GM18873 (cell line): ENCODE results near the gene HMX1.

Source experiments
- ATAC-seq: cut with Tn5 transposase; IDR thresholded peaks from one replicate; pipeline ENCODE4 v1.9.1; 2021; ENCODE audit warnings: mild to moderate bottlenecking, moderate library complexity, moderate number of reproducible peaks; ENCODE audit not compliant: unreplicated experiment, low FRiP score

The HMX1 gene

DNA sequence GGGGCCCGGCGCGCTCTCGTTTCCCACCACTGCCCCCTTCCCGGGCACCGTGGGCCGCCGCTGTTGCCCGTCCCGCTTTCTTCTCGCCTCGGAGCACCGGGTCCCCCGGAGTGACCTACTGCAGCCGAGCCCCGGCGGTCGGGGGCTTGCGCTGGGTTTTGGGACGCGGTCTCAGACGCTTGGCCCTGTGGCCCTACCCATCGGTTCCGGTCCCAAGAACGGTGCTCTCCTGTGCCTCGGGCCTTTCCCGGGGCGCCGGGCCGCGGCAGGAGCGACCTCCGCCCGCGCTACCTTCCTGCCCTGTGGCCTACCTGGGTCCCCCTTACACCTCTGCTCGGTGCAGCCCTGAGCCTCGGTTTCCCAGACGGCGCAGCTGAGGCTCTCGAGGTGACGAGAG is 21.6 kb upstream of the HMX1 start:
- ATAC-seq = no peak

DNA sequence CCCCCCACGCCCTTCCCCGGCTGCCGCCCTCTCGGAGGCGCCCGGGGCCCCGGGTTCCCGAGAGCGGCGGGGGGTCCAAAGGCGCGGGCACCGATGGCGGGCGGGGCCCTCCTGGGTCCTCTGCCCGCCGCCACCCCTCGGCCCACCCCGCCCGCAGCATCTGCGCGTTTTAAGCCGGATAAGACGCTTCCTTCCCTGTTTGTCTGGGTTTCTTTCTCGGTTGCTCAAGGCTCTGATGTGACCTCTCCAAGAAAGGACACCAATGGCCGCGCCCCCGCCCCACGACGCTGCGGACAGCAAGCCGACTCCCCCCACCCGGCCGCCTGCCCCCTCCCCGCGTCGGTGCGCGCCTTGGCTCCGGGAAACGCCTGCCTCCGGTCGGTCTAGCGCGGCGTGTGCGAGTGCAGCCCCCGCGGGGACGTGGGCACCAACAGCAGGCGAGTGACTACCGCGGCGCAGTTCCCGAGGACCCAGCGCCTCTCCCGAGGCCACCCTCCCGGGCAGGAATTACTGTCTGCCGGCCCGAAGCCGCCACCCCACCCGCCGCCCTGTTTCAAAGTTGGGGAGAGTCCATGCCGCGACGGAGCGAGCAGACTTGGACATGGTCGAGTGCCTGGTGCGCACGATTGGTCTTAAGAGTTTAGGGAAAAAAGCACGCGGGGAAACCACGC is 21.1 kb upstream of the HMX1 start:
- ATAC-seq = no peak

DNA sequence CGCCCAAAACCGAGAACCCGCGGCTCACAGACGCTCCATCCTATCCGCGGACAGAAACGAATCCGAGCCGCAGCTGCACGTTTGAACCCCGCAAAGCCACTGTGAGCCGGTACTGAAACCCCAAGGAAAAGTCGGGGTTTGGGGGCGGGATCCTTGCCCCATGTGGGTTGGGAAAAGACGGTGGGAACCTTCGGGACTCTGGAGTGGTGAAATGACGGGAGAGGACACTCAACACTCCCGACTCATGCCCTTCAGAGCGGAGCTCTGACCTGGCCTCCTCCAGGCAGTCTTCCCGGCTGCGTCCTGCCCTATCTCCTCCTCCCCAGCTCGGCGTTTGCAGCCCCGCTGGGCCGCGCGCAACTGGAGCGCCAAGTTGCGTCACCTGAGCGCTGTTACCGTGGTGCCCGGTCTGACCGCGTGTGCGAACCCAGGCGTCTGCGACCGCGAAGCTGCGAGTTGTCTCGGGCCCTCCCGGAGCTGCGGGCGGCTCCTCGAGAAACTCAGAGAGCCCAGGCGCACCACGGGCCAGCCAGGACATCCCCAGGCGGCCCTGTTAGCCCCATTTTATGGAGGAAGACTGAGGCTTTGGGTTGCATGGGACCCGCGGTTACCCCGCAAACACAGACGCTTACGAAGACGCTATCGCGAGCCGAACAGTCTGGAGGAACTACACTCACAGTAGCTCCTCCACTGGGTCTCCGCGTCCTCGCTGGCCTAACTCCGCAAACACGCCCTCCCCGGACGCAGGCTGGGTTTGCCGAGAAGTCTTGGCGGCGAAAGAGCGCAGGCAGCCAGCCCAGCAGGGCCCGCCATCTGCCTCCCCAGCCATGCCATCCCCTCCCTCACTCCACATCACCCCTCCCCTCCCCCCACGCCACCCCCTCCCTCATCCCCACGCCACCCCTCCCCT is 20.3 kb upstream of the HMX1 start:
- ATAC-seq = no peak

DNA sequence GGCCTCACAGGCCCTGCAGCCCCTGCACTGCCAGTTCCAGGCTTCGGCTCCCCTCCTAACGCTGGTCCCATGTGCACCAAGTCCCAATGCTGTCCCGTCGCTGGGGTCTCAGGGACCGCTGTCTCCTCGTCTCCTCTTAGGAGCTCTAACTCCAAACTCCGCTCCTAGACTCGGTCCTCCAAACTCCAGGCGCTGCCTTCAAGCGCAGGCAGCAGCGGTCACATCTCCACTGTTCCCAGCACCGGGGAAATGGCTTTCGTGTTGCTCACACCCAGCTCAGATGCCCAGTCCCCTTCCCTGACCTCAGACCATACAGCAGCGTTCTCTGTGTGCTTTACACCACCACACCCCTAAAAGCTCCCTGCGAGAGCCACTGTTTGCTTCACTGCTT is 19.6 kb upstream of the HMX1 start:
- no peak for ATAC-seq

DNA sequence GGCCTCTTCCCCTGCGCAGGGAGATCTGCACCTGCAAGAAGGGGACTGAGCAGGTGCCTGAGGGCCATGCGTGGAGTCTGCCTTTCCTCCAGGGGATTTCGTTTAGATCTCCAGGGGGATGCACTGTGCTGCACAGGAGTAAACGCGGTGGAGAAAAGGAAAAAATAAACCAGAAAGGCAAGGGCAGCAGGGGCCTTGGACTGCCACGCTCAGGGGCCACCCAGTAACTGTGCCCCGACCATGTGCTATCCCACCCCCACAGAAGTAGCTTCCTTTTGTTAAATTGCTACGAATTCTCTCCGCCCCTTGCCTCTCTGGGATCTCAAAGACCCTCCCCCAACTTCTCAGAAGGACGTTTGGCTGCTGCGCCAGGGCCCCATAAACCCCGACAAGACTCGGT is 17.2 kb upstream of the HMX1 start:
- no peak for ATAC-seq

DNA sequence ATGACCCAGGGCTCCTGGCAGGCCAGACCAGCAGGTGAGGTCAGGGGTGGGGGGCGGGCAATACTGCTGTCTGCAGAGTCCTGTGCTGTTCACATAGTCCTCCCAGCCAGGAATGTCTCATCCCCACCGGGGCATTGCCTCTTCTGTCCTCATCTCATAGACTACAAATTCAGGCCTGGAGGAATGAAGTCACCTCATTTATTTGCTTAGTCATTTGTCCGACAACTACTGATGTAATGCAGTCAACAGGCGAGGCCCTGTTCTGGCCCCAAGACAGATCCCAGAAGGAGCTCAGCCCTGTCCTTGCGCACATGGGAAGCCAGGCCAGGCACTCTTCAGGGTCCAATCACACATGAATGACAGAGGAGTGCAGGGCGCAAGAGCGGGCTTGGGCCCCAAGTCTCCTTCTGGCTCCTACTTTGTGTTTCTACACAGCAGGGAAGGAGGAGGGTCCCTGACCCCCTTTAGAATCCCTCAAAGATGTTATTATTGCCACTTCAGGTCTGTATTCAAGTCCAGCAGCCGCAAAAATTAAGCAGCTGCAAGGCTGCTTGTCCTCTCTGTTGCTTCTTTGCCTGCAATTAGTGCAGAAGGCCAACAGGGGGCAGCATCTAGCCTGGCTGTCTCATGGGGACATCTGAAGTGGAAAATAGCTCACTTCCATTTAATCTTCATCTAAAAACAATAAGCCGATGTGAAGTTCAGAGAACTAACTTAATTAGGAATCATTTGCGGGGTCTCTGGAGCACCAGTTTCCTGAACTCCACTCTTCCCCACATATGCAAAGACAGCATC is 15.2 kb upstream of the HMX1 start:
- no peak for ATAC-seq

DNA sequence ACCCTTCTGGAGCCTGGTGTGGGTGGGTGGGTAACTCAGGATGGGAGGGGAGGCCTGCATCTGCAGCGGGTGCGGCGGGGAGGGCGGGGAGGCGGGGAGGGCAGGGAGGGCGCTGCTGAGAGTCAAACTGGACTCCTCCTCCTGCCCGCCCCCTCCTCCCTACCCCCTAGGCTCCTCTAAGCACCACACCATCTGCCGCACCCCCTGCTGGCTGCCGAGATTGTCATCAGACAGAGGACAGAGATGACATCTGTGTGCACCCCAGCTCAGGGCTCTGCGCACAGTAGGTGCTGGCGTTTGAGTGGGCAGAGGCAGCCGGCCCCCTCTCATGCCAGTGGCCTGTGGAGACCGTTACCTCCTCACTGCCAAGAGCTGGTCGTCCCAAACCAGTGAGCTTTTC is 10.6 kb upstream of the HMX1 start:
- ATAC-seq = no peak

DNA sequence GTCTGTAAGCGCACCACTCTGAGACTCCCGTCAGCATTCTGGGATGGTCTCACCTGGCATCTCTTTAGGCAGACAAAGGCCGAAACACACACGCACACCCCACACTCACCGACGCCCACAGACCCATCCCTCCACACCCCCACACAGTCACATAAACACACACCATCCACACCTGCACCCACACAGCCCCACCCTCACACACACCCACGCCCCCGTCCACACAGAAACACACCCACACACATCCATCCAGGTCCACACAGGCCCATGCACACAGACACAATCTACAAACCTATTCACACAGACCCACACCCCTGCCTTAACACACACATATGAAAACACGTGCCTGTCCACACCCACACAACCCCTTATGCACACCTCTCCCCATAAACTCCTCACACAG is 9.2 kb upstream of the HMX1 start:
- no peak for ATAC-seq

DNA sequence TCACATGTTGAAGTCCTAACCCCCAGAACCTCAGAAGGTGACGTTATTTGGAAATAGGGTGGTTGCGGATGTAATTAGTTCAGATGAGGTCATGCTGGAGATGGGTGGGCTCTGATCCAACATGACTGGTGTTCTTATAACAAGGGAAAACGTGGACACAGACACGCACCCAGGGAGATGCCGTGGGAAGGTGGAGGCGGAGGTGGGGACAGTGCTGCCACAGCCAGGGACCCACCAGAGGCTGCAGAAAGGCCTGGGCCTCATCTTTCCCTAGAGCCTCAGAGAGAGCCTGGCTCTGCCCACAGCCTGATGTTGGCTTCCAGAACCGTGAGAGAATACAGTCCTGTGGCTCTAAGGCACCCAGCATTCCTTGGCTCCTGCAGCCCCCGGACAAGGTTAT is 7.9 kb upstream of the HMX1 start:
- no peak for ATAC-seq

DNA sequence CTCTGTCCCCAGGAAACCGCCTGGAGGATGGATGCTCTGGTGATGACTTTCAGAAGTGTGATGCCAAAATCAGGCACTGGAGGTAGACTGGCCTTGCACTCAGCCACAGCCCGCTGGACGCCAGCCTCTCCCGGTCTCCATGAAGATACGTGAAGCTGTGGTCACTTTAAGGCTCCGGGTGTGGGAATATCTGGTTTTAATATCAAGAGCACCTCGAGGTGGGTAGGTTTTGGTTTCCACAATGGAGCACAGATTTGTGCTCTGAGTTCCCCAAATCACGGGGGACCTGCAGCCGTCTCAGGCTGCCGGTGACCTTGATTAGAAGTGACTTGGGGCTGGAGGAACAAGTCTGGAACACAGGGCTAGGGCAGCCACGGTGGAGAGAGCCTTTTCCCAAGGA is 6.8 kb upstream of the HMX1 start:
- no peak for ATAC-seq

DNA sequence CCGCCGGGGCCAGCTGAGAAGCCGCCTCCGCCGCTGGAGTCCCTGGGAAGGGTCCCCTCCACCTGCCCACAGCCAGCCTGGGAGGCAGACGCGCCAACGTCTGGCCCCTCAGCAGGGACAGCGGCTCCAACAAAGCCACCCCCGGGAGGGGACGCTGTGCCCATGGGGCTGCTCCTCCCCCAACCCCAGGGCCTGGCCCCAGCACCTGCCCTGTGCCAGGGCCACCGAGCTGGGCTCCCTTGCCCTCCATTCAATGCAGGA is 6.1 kb upstream of the HMX1 start:
- ATAC-seq = no peak

DNA sequence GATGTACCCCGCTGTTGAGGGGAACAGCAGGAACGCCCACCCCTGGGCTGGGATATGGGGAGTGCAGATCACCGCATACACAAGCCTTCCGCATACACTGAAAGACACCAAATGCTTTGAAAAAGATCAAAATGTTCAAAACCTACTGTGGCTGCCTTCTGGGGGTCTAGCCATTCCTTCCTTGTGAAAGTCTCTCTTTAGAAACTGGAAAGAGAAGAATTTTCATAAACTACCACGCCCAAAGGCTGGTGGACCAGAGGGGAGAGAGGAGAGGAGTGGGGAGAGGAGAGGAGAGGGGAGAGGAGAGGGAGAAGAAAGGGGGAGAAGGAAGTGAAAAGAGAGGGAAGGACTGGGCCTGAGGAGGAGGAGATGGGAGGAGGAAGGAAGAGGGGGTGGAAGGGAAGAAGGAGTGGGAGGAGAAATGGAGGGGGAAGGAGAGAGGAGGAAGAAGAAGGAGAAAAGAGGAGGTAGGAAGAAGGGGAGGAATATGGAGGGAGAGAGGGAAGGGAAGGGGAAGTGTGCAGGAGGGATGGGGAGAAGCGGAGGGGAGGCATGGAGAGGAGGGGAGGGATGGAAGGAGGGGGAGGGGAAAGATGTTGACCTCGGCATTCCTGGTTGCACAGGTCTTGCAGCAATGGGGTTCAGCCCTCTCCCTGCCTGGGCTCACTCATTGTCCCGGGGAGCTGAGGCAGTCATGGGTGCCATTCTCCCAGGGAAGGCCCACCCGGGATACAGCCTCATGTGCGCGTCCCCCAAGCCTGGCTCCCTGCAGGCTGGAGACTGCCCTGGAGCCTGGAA is 5.5 kb upstream of the HMX1 start:
- ATAC-seq = no peak

DNA sequence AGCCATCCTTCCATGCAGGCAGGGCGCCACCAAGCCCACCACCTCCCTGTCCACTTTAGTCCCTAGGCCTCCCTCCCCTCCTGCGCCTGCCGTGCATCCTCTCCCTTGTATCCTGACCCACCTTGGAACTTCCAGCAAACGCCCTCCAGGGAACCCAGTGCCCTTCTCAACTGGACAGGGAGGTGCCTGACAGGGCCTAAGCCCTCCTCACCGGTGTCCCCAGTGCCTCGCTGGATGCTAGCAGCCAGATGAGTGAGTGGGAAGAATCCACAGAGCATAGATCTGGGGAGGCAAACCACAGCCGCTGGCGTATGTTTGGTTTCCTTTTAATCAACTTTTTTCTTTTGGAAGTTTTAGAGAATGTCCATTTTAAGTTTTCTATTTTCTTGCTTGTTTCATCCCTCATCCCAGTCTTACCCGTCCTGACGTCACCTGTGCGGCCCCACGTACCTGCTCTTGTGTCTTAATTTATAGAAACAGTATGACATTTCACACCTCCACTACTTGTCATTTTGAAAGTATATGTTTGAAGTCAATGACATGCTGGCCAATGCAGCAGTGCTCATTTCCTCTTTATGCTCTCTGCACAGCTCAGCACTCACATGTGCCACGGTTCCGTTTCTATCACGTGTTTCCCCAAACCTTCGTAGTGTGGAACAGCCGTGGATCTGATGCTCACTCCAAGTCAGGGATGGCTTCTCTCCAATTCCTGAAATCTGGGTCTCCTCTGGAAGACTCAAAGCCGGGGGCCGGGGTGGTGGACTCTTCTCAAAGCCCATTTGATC is 3.4 kb upstream of the HMX1 start:
- no peak for ATAC-seq

DNA sequence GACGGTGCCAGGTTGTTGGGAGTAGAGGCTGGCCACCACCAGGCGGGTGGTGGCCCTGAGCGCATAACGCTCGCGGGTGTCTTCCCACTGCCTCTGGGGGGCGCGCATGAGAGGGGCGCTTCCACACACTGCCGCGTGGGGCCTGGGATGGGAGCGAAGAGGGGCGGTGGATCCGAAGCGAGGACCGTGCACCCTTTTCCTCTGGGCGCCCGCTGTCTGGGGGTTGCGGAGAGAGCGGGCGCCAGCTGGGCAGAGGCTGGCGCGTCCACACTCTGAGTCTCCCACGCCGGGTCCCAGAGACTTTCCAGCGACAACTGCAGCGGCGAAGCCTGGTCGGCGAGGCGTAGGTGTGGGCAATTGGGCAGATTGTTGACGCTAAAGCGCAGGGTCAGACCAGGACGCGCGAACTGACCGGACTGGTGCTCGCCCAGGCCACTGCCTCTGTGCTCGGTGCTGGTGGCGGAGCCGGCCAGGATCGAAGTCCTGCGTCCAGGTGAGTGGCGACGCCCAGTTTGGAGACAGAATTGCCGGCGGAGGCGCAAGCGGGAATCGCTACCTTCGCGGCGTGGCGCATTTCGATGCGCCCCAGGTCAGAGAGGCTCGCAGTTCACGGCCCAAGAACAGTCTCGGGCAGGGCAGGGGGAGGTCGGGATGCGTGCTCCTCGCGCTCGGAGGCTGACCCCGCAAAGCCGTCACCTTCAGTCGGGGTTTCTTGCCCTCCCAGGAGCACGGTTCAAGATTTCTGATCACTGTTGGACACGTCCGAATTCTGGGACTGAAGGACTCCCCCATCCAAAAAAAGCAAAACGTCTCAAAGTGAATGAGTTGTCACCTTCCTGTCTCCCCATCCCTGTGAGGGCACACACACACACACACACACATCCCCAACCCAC is 2.6 kb upstream of the HMX1 start:
- ATAC-seq = no peak

DNA sequence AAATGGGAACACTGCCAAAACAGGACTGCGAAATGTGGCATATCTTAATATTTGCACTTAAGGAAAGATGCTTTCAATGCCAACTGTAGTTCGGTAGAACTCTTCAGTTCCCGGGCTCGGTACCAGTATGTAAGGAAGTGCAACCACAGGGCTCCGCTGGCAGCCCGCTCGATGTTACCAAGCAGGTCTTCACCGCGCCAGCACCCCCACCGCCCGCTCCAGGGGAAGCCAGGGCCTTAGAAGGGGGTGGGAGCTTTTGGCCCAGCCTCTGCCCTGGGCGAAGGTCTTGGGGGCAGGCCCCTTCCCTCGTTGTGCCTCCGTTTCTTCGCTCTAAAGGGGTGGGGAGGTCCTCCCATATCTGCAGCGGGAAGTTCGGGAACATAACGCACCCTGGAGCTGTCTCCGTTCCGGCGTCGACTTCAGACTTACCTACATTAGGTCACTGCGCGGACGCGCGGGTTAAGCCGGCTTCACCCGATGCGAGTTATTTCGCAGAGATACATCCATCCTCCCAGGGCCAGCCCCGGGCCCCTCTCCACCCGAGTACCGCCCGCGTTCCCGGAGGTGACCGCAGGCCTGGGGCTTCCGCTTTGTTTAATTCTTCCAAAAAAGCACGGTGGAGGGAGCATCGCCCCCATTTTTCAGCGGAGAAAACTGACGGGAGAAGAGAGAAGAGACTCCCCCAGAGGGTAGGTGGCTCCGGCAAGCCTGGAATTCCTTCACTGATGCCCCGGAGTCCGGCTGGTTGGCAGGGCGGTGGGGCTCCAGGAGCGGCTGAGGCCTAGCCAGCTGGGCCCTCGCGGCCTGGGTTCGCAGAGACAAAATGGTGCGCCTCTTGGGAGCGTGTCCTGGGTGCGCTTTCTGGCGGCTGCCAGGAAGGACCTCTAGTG is 1.0 kb upstream of the HMX1 start:
- ATAC-seq = no peak

DNA sequence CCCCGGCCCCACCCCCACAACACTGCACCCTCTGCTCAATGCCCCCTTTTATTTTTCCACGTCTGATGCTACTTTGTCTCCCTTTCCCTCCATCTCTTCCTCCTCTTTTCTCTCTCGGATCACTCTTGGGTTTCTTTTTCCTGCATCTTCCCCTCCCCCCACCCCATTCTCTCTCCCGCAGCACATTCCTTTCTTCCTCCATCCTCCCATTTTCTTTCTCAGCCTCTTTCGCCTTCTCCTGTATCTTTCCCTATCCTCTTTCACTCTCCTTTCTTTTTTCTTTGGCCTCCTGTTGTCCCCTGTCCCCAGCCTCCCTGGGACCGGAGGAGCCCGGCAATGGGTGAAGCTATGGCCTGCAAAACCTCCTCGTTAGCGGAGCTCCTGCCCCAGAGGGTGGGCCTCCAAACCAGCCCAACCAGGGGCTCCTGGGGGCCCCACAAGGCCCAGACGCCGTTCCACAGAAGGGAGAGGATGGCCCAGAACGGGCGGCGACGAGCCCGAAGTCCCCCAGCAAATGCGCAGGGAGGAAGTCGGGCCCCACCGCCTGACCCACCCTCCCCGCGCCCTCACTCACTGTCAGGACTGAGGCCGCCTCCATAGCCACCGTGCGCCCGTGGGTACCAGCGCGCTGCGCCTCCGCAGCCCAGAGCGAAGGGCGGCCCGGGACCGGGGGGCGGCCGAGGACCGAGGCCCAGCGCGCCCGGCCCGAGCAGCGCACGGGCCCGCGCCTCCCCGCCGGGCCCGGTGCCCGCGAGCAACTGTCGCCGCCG is 807 bp downstream of the HMX1 start:
- no peak for ATAC-seq

DNA sequence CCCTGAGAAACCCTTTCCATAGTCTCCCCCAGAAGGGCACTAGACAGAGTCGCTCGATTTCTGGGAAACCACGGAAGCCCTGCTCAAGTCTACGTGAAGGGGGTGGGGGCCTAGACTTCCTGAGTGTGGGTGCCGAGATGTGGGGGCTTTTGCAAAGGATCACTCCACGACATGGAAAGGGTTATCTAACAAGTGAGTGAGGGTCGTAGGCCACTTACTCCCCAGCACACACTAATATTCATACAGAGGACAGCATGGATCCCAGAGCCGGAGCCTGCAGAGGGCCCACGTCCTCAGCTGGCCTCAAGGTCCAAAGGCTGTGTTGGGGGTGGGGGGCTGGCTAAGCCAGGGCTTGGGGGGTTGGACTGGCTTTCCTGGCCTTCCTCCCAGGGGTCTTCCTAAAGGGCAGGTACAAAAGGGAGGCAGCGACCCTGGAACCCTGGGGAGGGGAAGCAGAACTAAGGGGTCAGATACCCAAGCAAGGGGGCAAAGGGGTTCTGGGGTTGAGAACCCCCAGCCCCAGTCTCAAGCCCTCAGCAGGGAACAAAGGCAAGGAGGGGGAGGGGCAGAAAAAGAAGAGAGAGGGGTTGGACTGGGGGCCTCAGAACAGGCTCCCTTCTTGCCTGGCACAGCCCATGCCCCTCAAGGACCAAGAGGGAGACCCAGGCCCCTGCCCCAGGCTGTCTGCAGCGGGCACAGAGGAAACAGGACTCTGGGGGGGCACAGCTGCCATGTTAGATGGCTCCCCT is 1.6 kb downstream of the HMX1 start:
- no peak for ATAC-seq
